ENCODE results near the gene DBP.

DNA sequence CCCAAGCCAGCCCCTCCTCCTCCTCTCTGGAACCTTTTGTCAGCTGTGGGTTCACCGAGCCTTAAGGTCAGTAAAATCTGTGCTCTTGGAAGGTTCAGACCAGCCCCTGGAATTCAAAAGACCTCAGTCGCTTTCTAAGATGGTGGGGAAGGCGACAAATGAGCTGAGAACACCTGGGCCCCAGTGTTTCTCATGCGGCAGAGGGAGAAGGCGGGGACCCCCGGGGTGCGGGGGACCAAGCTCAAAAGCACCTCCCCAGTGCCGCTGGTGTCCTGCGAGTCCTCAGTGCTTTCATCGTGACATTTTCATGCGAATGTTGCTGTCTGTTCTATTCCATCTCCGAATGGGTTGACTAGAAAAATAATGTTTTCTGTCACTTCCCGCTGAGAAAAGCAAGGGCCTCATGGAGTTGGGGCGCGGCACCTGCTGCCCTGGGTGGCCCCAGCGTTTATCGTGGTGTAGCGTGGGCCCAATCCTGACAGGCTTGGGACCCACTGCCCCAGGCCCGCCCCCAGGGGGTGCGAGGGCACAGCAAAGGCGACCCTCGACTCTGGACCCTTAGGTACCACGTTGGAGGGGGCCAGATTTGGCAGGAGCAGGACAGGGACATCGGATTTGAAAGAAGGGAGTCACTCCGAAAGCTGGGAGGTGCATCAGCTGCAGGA is 36.4 kb upstream of the DBP start:
- TF ChIP-seq EGR1 (IDR thresholded peaks at IDR 0.05), result no peak
- TF ChIP-seq, protein P1, sequence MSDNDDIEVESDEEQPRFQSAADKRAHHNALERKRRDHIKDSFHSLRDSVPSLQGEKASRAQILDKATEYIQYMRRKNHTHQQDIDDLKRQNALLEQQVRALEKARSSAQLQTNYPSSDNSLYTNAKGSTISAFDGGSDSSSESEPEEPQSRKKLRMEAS (IDR thresholded peaks at IDR 0.05), result no peak
- no peak for TF ChIP-seq EP300 (IDR thresholded peaks at IDR 0.05; ENCODE audit: borderline replicate concordance)
- no peak for TF ChIP-seq TCF12 (IDR thresholded peaks at IDR 0.05; ENCODE audit: low read depth)
- TF ChIP-seq, protein P2, sequence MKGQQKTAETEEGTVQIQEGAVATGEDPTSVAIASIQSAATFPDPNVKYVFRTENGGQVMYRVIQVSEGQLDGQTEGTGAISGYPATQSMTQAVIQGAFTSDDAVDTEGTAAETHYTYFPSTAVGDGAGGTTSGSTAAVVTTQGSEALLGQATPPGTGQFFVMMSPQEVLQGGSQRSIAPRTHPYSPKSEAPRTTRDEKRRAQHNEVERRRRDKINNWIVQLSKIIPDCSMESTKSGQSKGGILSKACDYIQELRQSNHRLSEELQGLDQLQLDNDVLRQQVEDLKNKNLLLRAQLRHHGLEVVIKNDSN (IDR thresholded peaks at IDR 0.05), result no peak
- no peak for TF ChIP-seq TAF1 (IDR thresholded peaks at IDR 0.05; ENCODE audit: low read depth)
- no peak for TF ChIP-seq TEAD4 (IDR thresholded peaks at IDR 0.05)
- TF ChIP-seq RAD21 (IDR thresholded peaks at IDR 0.05; ENCODE audit: low read depth), result no peak
- TF ChIP-seq, protein P3, sequence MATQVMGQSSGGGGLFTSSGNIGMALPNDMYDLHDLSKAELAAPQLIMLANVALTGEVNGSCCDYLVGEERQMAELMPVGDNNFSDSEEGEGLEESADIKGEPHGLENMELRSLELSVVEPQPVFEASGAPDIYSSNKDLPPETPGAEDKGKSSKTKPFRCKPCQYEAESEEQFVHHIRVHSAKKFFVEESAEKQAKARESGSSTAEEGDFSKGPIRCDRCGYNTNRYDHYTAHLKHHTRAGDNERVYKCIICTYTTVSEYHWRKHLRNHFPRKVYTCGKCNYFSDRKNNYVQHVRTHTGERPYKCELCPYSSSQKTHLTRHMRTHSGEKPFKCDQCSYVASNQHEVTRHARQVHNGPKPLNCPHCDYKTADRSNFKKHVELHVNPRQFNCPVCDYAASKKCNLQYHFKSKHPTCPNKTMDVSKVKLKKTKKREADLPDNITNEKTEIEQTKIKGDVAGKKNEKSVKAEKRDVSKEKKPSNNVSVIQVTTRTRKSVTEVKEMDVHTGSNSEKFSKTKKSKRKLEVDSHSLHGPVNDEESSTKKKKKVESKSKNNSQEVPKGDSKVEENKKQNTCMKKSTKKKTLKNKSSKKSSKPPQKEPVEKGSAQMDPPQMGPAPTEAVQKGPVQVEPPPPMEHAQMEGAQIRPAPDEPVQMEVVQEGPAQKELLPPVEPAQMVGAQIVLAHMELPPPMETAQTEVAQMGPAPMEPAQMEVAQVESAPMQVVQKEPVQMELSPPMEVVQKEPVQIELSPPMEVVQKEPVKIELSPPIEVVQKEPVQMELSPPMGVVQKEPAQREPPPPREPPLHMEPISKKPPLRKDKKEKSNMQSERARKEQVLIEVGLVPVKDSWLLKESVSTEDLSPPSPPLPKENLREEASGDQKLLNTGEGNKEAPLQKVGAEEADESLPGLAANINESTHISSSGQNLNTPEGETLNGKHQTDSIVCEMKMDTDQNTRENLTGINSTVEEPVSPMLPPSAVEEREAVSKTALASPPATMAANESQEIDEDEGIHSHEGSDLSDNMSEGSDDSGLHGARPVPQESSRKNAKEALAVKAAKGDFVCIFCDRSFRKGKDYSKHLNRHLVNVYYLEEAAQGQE (IDR thresholded peaks at IDR 0.05; ENCODE audit: low read depth), result no peak
- TF ChIP-seq CREB1 (IDR thresholded peaks at IDR 0.05; ENCODE audit: low read depth), result no peak

All from Ishikawa (cell line).